Epithelial cell of esophagus (primary cell): ENCODE measurements around the gene LETM1.
A peak's percentile ranks its signal among the peaks of the same experiment; 100 is the strongest.

Experiments
- DNase-seq: peaks from one replicate; pipeline ENCODE4 v3.0.0; 2010; ENCODE audit warnings: low read depth
- H3K4me3 ChIP-seq: 2 replicates; pipeline ENCODE4 v1.5.1; 2011; ENCODE audit warnings: mild to moderate bottlenecking, low read length, control low read depth
- CTCF ChIP-seq: IDR thresholded peaks from 2 replicates; pipeline ENCODE4 v1.5.1; 2011; ENCODE audit warnings: low read depth, mild to moderate bottlenecking, low read length, control low read depth, inconsistent platforms; ENCODE audit not compliant: insufficient read depth; ENCODE audit errors: missing control alignments

LETM1 gene

GRCh38 chr4:1799387-1800375 is 56.3 kb downstream of the LETM1 start:
- TF ChIP-seq CTCF: no peak
- no peak for DNase-seq
- no peak overlapping the region for H3K4me3 ChIP-seq

GRCh38 chr4:1798580-1799386 is 57.2 kb downstream of the LETM1 start:
- H3K4me3 ChIP-seq: no peak overlapping the region
- TF ChIP-seq CTCF: no peak
- DNase-seq: no peak

- no peak for DNase-seq
- TF ChIP-seq CTCF: no peak
- no peak overlapping the region for H3K4me3 ChIP-seq
These were observed 57.9 kb downstream of the LETM1 start for GRCh38 chr4:1797861-1798579.

GRCh38 chr4:1797298-1797860 is 58.6 kb downstream of the LETM1 start:
- no peak for DNase-seq
- no peak overlapping the region for H3K4me3 ChIP-seq
- TF ChIP-seq CTCF: no peak

GRCh38 chr4:1796486-1797204 is 59.3 kb downstream of the LETM1 start:
- TF ChIP-seq CTCF: no peak
- no peak for DNase-seq
- peak overlapping the region; percentile 76 for H3K4me3 ChIP-seq
